Natural killer cell treated with Interleukin-12 subunit alpha and Interleukin-12 subunit beta and Interleukin-15 and Interleukin-18, amount 100 ng/mL, for 72 hours (primary cell): ENCODE data around the gene DOCK11. TPM values are rescaled to one million over a fixed set of nuclear protein-coding genes. Genes with fewer than 3 reads are reported as not detected.
"Not testable (repeated sequence)": the region's sequence is repeated elsewhere in the genome, so short reads cannot be mapped to it uniquely, and the experiment has no call there.

Experiments
- ATAC-seq, 2 donors: fragments of 150-1000 bp; cut with Tn5 transposase in 1 of 2; sonication (Bioruptor Pico), chemical (Tn5 transposase) in 1 of 2; 2 replicates each; pipeline ENCODE4 v1.10.0; 2021
- DNase-seq: peaks from one replicate; pipeline ENCODE4 v3.0.0; 2022; ENCODE audit warnings: low spot score
- H3K27ac Mint-ChIP-seq, 2 donors: 1 replicate in 1 of 2; 2 replicates in 1 of 2; pipeline ENCODE4 v1.8.0; 2022; ENCODE audit warnings: mixed read lengths in 2 of 2, mild to moderate bottlenecking in 1 of 2, moderate library complexity in 1 of 2
- H3K27me3 Mint-ChIP-seq, 2 donors: 1 replicate in 1 of 2; 2 replicates in 1 of 2; pipeline ENCODE4 v1.8.0; 2022; ENCODE audit warnings: mixed read lengths in 2 of 2
- H3K36me3 Mint-ChIP-seq: one replicate; pipeline ENCODE4 v1.8.0; 2022; ENCODE audit warnings: mixed read lengths
- H3K4me1 Mint-ChIP-seq, 2 donors: 1 replicate in 1 of 2; 2 replicates in 1 of 2; pipeline ENCODE4 v1.8.0; 2022; ENCODE audit warnings: low read depth in 2 of 2, mixed read lengths in 2 of 2, mild to moderate bottlenecking in 1 of 2
- H3K4me3 Mint-ChIP-seq: one replicate; pipeline ENCODE4 v1.8.0; 2022; ENCODE audit warnings: mixed read lengths
- H3K9me3 Mint-ChIP-seq: 2 replicates; pipeline ENCODE4 v1.8.0; 2022; ENCODE audit warnings: mixed read lengths
- total RNA-seq, 2 donors: library from RNA; stranded (reverse); gene quantifications; one replicate each; pipeline ENCODE4 v1.2.3, GENCODE V29; 2022

Gene DOCK11
- total RNA-seq, 2 donors from 2014 or later = 32.0 to 44.5 TPM

- Mint-ChIP-seq H3K27ac (no peak overlapping the region), H3K4me3 (no peak overlapping the region), H3K4me1 (no peaks in the 10 kb centered on the region), H3K9me3 (no peaks in the 10 kb centered on the region), H3K27me3 (no peaks in the 10 kb centered on the region), H3K36me3 (no peaks in the 10 kb centered on the region)
- ATAC-seq = no peak
- DNase-seq = no peak
Observed at GRCh38 chrX:118579417-118579816, 83.8 kb downstream of the DOCK11 start.

- H3K4me3 Mint-ChIP-seq, ATAC-seq, H3K27me3 Mint-ChIP-seq, H3K4me1 Mint-ChIP-seq, H3K9me3 Mint-ChIP-seq, H3K27ac Mint-ChIP-seq, H3K36me3 Mint-ChIP-seq, DNase-seq: not testable (repeated sequence)
Observed at GRCh38 chrX:118582926-118583325, 87.3 kb downstream of the DOCK11 start.

GRCh38 chrX:118583781-118584180, 88.2 kb downstream of the DOCK11 start:
- Mint-ChIP-seq H3K4me1 (peaks cover 0 to 8% of the 10 kb centered on the region in 2 donors), H3K27ac (no peak overlapping the region), H3K36me3 (peaks cover 9% of the 10 kb centered on the region), H3K9me3 (no peaks in the 10 kb centered on the region), H3K4me3 (no peak overlapping the region), H3K27me3 (peaks cover 0 to 3% of the 10 kb centered on the region in 2 donors)
- ATAC-seq (no peak), DNase-seq (no peak)

- Mint-ChIP-seq H3K4me3 (no peak overlapping the region), H3K27me3 (peaks cover 0 to 3% of the 10 kb centered on the region in 2 donors), H3K4me1 (peaks cover 0 to 8% of the 10 kb centered on the region in 2 donors), H3K27ac (no peak overlapping the region), H3K36me3 (peaks cover 9% of the 10 kb centered on the region), H3K9me3 (no peaks in the 10 kb centered on the region)
- ATAC-seq (no peak), DNase-seq (no peak)
Observed at GRCh38 chrX:118585296-118585695, 89.7 kb downstream of the DOCK11 start.

GRCh38 chrX:118586206-118586605, 90.6 kb downstream of the DOCK11 start:
- H3K27me3 Mint-ChIP-seq, H3K36me3 Mint-ChIP-seq, DNase-seq, H3K4me3 Mint-ChIP-seq, H3K9me3 Mint-ChIP-seq, ATAC-seq, H3K4me1 Mint-ChIP-seq: not testable (repeated sequence)
- H3K27ac Mint-ChIP-seq = peak overlapping the region; percentile 20 to 41

- peak overlapping the region in 1 of 2 donors; percentile 29 for H3K27ac Mint-ChIP-seq
Observed at GRCh38 chrX:118588715-118589114, 93.1 kb downstream of the DOCK11 start.

GRCh38 chrX:118589227-118589626, 93.6 kb downstream of the DOCK11 start:
- H3K36me3 Mint-ChIP-seq = peaks cover 14% of the 10 kb centered on the region
- H3K27me3 Mint-ChIP-seq = peaks cover 0 to 3% of the 10 kb centered on the region in 2 donors
- H3K4me3 Mint-ChIP-seq = no peak overlapping the region
- ATAC-seq (no peak), DNase-seq (no peak)
- H3K27ac Mint-ChIP-seq = peak overlapping the region in 1 of 2 donors; percentile 29
- H3K9me3 Mint-ChIP-seq = no peaks in the 10 kb centered on the region
- peaks cover 4 to 8% of the 10 kb centered on the region in 2 donors for H3K4me1 Mint-ChIP-seq

More at GRCh38 chrX:118588715-118589114, 93.1 kb downstream of the DOCK11 start:
- H3K4me3 Mint-ChIP-seq = no peak overlapping the region
- ATAC-seq (no peak), DNase-seq (no peak)
- H3K4me1 Mint-ChIP-seq = peaks cover 4 to 8% of the 10 kb centered on the region in 2 donors
- peaks cover 14% of the 10 kb centered on the region for H3K36me3 Mint-ChIP-seq
- H3K27me3 Mint-ChIP-seq = peaks cover 0 to 3% of the 10 kb centered on the region in 2 donors
- no peaks in the 10 kb centered on the region for H3K9me3 Mint-ChIP-seq

- Mint-ChIP-seq H3K4me1 (peaks cover 8 to 10% of the 10 kb centered on the region in 2 donors), H3K27ac (peak overlapping the region in 1 of 2 donors; percentile 36), H3K4me3 (no peak overlapping the region), H3K27me3 (peaks cover 0 to 4% of the 10 kb centered on the region in 2 donors), H3K36me3 (peaks cover 15% of the 10 kb centered on the region), H3K9me3 (no peaks in the 10 kb centered on the region)
- DNase-seq (no peak), ATAC-seq (no peak)
Observed at GRCh38 chrX:118593407-118593806, 97.8 kb downstream of the DOCK11 start.

GRCh38 chrX:118594697-118595420, 99.2 kb downstream of the DOCK11 start:
- Mint-ChIP-seq H3K27me3 (peaks cover 0 to 4% of the 10 kb centered on the region in 2 donors), H3K36me3 (peaks cover 15% of the 10 kb centered on the region), H3K9me3 (no peaks in the 10 kb centered on the region), H3K4me1 (peaks cover 8 to 10% of the 10 kb centered on the region in 2 donors), H3K4me3 (no peak overlapping the region), H3K27ac (peak overlapping the region; percentile 19 to 53)
- ATAC-seq = no peak
- no peak for DNase-seq

- DNase-seq (no peak), ATAC-seq (no peak)
- no peaks in the 10 kb centered on the region for H3K9me3 Mint-ChIP-seq
- peaks cover 0 to 4% of the 10 kb centered on the region in 2 donors for H3K27me3 Mint-ChIP-seq
- peaks cover 8 to 10% of the 10 kb centered on the region in 2 donors for H3K4me1 Mint-ChIP-seq
- H3K27ac Mint-ChIP-seq = no peak overlapping the region
- H3K36me3 Mint-ChIP-seq = peaks cover 15% of the 10 kb centered on the region
- no peak overlapping the region for H3K4me3 Mint-ChIP-seq
Observed at GRCh38 chrX:118595501-118596042, 100.0 kb downstream of the DOCK11 start.

- H3K9me3 Mint-ChIP-seq = no peaks in the 10 kb centered on the region
- ATAC-seq = no peak
- H3K4me3 Mint-ChIP-seq = no peak overlapping the region
- DNase-seq = no peak
- peaks cover 4 to 10% of the 10 kb centered on the region in 2 donors for H3K4me1 Mint-ChIP-seq
- no peak overlapping the region for H3K27ac Mint-ChIP-seq
- peaks cover 0 to 4% of the 10 kb centered on the region in 2 donors for H3K27me3 Mint-ChIP-seq
- peaks cover 15% of the 10 kb centered on the region for H3K36me3 Mint-ChIP-seq
Observed at GRCh38 chrX:118596390-118596789, 100.8 kb downstream of the DOCK11 start.

- Mint-ChIP-seq H3K9me3 (no peaks in the 10 kb centered on the region), H3K27ac (peak overlapping the region in 1 of 2 donors; percentile 61), H3K4me1 (peaks cover 7 to 15% of the 10 kb centered on the region in 2 donors), H3K4me3 (peak overlapping the region; percentile 43), H3K27me3 (no peaks in the 10 kb centered on the region), H3K36me3 (peaks cover 6% of the 10 kb centered on the region)
- DNase-seq (no peak), ATAC-seq (peak in 1 of 2 donors; percentile 65)
Observed at GRCh38 chrX:118603981-118604380, 108.4 kb downstream of the DOCK11 start.

GRCh38 chrX:118612290-118612689, 116.7 kb downstream of the DOCK11 start:
- Mint-ChIP-seq H3K36me3 (peaks cover 5% of the 10 kb centered on the region), H3K4me3 (no peak overlapping the region), H3K27ac (no peak overlapping the region), H3K9me3 (no peaks in the 10 kb centered on the region), H3K4me1 (peaks cover 0 to 6% of the 10 kb centered on the region in 2 donors), H3K27me3 (peaks cover 0 to 3% of the 10 kb centered on the region in 2 donors)
- DNase-seq (no peak), ATAC-seq (no peak)

GRCh38 chrX:118614150-118614549, 118.5 kb downstream of the DOCK11 start:
- H3K27ac Mint-ChIP-seq = peak overlapping the region in 1 of 2 donors; percentile 7
- H3K36me3 Mint-ChIP-seq = peaks cover 5% of the 10 kb centered on the region

More at GRCh38 chrX:118614150-118614549, 118.5 kb downstream of the DOCK11 start:
- DNase-seq (no peak), ATAC-seq (no peak)
- Mint-ChIP-seq H3K9me3 (no peaks in the 10 kb centered on the region), H3K4me1 (peaks cover 0 to 6% of the 10 kb centered on the region in 2 donors), H3K27me3 (peaks cover 0 to 3% of the 10 kb centered on the region in 2 donors), H3K4me3 (no peak overlapping the region)
